GM19240 (cell line): Measurements from ENCODE around the gene PSENEN.
A peak's percentile ranks its signal among the peaks of the same experiment; 100 is the strongest.

ENCODE experiments used
- DNase-seq: peaks from one replicate; pipeline ENCODE4 v3.0.0; 2011; ENCODE audit warnings: low spot score; ENCODE audit not compliant: insufficient read length

PSENEN gene

GRCh38 chr19:35733180-35734125, 12.0 kb upstream of the PSENEN start:
- no peak for DNase-seq

DNA sequence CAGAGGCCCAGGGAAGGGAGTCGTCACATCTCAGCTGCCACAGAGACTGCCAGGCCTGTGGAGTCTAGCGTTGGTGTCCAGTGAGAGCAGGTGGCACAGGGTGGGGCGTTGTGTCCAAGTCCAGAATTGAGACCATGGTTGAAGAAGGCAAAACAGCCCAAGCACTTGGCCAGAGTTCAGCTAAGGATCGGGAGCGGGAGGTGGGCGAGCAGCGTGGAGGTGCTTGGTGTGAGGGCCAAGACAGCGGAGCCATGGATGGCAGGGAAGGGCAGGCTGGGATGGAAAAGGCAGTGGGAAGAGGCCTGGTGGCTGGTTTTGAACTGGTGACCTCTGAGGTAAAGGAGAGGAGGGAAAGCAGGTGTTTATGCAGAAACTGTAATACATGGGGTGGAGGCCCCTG, 11.2 kb upstream of the PSENEN start:
- no peak for DNase-seq

DNA sequence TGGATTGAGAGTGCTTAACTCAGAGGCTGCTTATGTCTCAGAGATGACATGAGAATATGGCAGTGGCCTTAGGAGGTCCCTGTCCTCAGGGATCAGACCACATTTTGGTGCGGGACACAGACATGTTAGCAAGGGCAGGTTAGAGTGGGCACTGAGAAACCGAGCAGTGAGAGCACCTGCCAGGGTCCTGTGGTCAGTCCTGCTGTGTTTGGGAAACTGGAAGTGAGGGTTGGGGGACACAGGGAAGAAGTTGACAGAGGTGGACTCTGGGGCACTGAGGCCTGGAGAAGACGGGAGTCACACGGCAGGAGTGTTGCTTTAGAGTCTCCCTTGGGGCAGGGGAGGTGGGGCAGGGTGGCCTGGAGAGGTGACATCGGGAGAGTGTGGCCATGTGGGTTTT, 10.6 kb upstream of the PSENEN start:
- DNase-seq, result no peak

GRCh38 chr19:35736913-35737886, 8.3 kb upstream of the PSENEN start:
- no peak for DNase-seq

GRCh38 chr19:35738021-35738886, 7.2 kb upstream of the PSENEN start:
- no peak for DNase-seq

- DNase-seq, result no peak
Measured at GRCh38 chr19:35738887-35739229, 6.6 kb upstream of the PSENEN start.

DNA sequence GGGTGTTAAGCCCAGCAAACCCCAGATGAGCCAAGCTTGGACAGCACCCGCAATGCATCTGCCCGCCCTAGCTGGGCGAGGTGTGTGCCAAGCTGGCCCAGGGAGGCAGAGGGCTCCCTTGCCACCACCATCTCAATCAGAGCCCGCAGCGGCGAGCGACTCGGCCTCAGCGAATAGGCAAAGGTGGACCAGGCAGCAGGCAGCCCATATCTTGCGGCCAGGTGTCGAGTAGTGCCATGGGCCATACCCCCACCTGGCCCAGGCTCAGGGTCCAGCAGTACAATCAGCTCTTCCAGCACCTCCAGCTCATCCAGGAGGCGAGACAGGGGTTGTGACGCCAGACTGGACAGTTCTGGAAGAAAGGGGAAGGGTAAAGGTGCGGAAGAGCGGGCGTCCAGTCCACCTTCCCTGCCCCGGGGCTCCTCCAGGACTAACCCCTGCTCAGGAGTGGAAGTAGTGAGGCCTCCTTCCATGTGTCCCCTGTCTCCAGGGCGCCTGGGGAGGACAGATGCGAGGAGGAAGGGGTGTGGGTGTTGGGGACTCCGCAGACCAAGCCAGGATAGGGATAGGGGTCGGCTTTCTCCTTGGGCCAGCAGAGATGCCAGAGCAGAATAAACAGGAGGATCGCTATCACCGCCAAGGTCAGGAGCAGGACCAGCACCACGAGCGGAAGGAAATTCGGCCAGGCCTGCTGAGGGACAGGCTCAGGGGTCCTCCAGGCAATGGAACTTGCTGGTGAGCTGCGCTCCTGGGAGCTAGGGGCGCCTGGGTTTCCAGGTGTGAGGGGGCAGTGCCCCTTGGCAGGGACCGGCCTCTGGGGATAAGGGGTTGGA, 6.0 kb upstream of the PSENEN start:
- no peak for DNase-seq

- DNase-seq, result peak; percentile 69
Measured at GRCh38 chr19:35740108-35740422, 5.4 kb upstream of the PSENEN start.

DNA sequence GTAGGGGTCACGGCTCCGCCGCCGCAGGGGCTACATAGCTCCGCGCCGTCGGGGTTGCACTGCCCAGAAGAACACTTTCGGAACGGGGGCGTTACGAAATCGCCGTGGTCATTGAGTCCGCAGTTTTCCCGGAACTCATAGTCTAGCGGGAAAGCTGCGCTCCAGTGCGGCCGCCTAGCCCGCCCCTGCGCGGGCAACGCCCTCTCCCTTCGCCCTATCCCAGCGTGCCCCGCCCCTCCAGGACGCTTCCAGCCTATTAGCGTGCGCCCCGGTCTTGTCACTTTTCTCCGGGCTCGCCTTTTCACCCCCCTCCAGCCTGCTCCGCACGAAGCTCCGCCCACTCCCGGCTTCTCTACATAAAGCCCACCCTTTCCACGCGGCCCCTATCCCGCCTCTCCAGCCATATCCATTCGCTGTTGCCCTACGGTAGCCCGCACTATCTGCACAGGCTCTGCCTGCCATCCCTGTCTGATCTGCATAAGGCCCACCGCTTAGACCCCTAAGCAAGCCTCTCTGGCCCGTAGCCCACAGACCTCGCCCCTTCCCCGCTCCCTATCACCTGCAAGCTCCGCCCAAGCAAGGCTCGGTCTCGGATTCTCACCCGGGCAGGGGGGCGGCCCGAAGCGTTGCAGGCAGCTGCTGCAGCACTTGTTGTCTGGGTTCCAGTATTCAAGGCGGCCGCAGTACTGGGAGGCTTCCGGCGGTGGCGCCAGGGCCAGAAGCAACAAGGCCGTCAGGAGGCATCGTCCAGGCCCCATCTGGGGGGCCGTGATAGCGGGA, 4.8 kb upstream of the PSENEN start:
- DNase-seq, result peak; percentile 99

GRCh38 chr19:35741203-35741515, 4.3 kb upstream of the PSENEN start:
- DNase-seq, result no peak

DNA sequence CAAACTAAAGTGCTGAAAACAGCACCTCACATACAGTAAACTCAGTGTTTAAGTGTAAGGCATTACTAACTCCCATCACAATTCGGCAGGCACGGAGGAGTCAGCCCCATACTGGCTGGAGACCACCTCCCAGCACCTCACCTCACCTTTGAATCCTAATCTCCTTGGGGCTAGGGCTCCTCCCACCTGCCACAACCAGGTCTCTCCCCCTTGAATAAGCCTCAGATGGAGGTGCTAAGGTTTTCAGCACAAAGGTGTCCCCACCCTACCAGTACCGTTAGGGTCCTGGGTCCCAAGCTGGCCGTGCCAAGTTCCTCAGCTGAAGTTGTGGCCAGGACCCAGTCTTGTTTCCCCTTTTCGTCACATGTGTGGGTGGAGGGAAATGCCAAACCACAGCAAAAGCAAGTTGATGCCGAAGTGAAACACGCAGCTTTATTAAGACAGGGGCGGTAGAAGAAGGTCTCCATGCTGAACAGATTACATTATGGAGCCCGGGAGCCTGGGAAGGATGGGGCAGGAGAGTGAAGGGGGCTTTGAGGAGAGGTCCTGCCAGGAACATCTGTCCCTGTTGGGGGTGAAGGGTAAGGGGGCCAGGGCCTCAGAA, 3.2 kb upstream of the PSENEN start, which contains the start of gene IGFLR1:
IGFLR1 (minus strand) TSS at position 332 of the 604 bp plus-strand sequence. CDS start 1,272 bp downstream, outside the sequence.
- DNase-seq, result no peak

DNA sequence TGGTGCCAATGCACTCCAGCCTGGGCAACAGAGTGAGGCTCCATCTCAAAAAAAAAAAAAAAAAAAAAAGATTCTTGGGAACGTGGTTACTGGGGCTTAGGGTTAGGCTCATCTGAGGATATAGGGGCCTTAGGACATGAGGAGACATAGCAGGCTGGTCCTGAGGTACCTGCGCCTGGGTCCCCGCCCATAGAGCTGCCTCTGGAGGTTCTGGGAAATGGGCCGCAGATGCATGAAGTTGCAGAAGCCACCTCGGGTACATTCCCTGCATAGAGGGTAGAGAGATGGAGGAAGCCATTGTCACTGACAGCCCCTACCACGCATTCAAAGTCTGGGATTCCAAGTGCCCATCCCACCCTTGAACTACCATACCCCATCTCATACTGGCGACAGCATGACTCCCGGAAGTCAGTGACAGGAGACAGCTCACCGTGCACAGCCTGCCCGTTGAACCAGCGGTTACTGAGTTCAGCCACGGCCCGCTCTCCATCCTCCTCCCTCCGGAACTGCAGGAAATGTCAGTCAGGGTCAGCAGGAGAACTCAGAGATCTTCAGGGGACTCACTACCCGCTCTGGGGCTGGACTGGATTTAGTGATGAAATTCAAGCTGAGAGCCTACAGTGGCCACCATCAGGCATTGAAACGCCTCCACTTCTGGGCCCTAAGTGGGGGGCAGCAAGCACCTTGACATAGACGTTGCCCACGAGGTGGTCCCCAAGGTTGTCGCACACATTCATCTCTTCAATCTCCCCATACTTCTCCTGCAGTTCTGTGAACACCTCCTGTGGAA, 1.6 kb upstream of the PSENEN start:
- DNase-seq, result no peak

DNA sequence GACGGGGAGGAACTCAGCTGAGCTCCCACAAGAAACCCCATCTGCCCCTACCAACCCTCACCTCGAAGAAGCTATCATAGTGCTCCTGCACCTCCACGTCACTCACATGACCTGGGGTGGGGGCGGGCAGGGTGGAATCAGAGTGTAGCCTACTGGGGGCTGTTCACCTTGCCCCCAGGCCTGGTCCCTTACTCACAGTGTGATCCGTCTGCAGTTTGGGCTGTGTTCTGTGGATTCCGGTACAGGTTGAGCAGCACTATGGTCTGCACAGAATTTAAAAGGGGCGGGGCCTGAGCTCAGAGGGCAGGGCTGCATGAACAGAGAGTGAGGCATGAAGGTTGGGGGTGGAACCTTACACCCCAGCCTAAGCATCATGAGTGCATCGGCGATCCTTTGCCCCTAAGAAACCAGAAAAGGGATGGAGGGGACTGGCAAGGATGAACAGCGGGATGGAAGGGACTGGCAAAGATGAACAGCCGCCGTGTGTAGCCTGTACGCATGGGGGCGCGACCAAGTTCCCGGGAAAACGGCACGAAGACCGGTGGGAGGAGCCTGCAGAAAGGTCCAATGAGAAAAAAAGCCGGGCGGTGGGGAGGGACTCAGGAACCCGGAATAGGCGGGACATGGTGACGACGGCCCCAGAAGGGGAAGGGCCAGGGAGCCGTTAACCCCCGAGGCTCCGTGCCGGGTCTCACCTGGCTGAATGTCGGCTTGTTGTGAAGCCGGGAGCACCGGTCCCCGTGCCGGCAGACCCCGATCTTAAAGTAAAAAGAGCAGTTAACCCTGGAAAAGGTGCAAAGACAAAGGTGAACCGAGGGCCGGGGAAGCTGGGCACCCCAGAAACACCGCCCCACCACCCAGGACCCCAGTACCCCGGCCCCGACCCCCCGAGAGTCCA, 772 bp upstream of the PSENEN start:
- DNase-seq, result peak; percentile 49

DNA sequence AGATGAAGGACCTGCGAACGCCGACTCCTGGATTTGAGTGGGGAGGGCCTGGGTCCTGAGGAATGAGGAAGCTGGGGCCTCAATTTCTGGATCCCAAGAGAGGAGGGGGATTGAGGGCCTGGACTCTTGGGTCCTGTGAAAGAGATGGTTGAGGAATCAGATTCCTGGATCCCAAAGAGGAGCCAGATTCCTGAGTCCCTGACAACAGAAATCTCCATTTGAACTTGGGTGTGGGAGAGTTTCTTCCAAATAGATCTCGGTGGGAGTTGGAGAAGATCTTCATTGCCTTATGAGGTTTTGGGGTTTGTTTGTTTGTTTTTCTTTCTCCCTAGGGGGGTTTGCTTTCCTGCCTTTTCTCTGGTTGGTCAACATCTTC, 624 bp downstream of the PSENEN start:
- DNase-seq, result no peak

DNA sequence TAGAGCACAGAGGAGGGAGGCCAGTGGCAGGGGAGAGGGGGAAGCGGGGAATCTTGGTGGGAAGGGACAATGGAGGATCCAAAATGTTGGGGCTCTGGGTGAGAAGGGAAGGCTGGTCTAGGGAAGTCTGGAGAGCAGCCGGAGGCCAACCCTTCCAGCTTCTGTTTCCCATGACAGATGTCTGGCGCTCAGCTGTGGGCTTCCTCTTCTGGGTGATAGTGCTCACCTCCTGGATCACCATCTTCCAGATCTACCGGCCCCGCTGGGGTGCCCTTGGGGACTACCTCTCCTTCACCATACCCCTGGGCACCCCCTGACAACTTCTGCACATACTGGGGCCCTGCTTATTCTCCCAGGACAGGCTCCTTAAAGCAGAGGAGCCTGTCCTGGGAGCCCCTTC, 1.1 kb downstream of the PSENEN start:
- DNase-seq, result no peak

DNA sequence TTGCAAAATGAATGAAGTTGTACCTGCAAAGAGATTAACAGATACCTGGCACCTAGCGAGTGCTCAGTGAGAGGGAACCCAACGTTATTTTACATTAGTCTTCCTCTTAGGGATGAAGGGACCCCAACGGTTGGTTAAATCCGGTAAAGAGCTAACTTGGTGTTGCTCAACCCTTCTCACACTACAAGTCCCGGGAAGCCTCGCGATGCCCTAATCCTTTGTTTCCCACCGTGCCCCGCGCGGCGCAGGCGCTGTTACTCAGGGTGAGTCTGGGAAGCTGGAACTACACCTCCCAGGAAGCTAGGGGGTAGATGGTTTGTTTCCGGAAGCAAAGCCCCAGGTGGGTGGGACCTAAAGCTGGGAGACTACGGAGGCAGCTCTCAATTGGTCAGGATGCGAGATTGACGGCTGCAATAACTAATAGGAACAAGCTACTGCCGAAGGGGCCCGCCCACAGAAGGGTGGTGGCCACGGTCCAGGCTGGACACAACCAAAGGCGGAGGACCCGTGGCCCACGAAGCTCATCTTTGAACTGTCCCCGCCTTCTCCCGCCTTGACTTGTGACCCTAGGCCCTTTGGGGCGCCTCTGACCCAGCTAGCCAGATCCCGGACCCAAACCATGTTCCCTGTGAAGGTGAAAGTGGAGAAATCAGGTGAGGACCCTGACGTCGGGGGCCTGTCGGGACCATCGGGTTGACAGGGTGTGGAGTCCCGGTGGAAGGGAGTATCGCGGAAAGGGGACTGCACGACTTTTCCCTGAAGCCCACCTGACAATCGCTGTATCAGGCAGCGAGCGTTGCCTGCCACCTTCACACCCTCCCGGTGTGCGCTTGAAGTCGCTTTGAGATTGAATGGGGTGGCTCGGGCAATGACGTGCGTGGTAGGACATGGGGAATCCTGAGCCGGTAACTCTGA, 2.9 kb downstream of the PSENEN start, which contains the start of gene LIN37:
LIN37 (plus strand) TSS at position 471 of the 915 bp plus-strand sequence; CDS start at position 620, 149 bp downstream.
- peak; percentile 82 for DNase-seq
